Measurements from ENCODE around the gene DNM3. TPM values are rescaled to one million over a fixed set of nuclear protein-coding genes. Genes with fewer than 3 reads are reported as not detected.
"Not testable (repeated sequence)": the region's sequence is repeated elsewhere in the genome, so short reads cannot be mapped to it uniquely, and the experiment has no call there.

DNM3 gene
- total RNA-seq, 2 donors from 2014 or later: 1.7 to 2.3 TPM

DNA sequence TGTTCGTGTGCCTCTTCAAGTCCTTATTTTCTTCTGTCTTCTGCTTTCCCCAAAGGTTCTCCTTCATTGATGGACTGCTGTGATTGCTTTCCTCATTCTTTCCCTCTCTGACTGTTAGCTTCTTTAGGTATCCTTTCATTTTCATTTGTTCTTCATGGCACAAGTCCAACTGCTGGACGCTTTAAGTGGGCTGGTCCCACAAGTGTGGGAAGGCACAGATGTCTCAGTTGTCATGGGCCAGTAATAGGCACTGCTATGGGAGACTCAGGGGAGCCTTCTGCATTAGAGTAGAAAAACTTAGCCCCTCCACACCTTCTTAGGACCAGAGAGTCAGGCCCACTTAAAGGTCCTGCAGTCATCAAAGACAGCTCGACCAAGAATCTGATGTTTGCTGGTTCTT lies 456.8 kb downstream of the DNM3 start:
- DNase-seq (no peak), ATAC-seq (no peak)
- intact Hi-C loops (cut with DNase I, micrococcal nuclease): no loop called here

DNA sequence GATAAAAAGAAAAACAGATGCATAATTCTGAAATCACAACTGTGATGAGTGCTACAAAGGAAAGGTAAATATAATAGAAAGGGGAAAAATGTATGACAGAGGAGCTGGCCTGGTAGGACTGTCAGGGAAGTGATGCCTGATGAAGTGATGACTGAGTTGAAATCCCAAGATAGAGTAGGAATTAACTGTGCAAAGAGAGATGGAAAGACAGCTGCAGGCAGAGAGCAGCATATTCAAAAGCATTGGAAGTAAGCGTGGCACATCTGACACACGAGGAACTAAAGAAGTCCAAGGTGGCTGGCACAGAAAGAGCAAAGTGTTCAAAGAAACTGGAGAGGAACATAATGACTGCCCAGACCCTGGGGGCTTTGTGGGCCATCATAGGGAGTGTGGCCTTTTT lies 457.6 kb downstream of the DNM3 start:
- DNase-seq (no peak), ATAC-seq (no peak)
- intact Hi-C loops (cut with DNase I, micrococcal nuclease): no loop called here

DNA sequence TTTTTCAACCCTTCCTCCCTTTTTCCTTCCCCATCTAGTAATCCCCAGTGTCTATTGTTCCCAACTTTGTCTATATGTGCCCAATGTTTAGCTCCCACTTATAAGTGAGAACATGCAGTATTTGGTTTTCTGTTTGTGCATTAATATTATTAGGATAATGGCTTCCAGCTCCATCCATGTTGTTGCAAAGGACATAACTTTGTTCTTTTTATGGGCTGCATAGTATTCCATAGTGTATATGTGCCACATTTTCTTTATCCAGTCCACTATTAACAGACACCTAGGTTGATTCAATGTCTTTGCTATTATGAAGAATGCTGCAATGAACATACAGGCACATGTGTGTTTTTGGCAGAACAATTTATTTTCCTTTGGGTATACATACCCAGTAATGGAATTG lies 458.2 kb downstream of the DNM3 start:
- intact Hi-C loops (cut with DNase I, micrococcal nuclease): no loop called here
- DNase-seq (no peak), ATAC-seq (no peak)

DNA sequence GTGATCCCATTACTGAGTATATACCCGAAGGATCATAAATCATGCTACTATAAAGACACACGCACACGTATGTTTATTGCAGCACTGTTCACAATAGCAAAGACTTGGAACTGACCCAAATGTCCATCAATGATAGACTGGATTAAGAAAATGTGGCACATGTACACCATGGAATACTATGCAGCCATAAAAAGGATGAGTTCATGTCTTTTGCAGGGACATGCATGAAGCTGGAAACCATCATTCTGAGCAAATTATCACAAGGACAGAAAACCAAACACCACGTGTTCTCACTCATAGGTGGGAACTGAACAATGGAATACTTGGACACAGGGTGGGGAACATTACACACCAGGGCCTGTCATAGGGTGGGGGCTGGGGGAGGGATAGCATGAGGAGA lies 466.2 kb downstream of the DNM3 start:
- DNase-seq; ATAC-seq; intact Hi-C loops (cut with DNase I, micrococcal nuclease): not testable (repeated sequence)

- peak; percentile 55 for ATAC-seq
- no peak for DNase-seq
- intact Hi-C loops (cut with DNase I, micrococcal nuclease): no loop called here
These were observed 466.8 kb downstream of the DNM3 start for GRCh38 chr1:172308142-172308541.

DNA sequence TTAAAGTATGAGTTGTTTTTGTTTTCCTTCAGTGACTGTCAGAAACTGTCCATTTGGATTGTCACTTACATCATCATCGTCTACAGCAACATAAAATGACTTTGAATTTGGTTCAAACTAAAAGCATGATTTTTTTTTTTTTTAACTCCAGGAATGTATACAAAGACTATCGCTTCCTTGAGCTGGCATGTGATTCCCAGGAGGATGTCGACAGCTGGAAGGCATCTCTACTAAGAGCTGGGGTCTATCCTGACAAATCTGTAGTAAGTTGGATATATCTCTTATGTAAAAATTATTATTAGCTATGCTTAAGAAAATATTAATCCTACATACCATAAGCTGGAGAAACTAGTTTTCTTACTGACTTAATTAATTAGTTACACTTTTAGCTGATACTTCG lies 467.3 kb downstream of the DNM3 start:
- no peak for DNase-seq
- intact Hi-C loops (cut with DNase I, micrococcal nuclease): no loop called here
- ATAC-seq: no peak

GRCh38 chr1:172320733-172321132 lies 479.4 kb downstream of the DNM3 start:
- ATAC-seq (no peak), DNase-seq (no peak)
- intact Hi-C loops (cut with DNase I, micrococcal nuclease): no loop called here

DNA sequence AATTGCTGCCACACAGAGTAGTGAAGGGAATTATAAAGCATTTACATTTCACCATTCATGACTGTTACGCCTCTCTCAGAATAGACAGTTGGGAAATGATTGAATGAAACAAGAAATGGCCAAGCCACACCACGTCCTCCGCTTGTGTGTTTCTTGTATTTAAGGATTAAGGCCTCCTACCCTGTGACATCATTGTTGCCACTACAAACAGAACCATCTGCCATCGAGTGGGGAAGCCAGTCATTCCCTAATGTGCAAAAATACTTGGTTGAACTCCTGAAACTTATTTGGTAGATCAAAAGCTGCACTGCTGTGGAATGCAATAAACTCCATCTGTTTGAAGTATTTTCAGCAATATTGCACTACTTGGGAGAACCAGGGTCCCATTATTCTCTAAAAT lies 480.2 kb downstream of the DNM3 start:
- DNase-seq (no peak), ATAC-seq (no peak)
- intact Hi-C loops (cut with DNase I, micrococcal nuclease): no loop called here

DNA sequence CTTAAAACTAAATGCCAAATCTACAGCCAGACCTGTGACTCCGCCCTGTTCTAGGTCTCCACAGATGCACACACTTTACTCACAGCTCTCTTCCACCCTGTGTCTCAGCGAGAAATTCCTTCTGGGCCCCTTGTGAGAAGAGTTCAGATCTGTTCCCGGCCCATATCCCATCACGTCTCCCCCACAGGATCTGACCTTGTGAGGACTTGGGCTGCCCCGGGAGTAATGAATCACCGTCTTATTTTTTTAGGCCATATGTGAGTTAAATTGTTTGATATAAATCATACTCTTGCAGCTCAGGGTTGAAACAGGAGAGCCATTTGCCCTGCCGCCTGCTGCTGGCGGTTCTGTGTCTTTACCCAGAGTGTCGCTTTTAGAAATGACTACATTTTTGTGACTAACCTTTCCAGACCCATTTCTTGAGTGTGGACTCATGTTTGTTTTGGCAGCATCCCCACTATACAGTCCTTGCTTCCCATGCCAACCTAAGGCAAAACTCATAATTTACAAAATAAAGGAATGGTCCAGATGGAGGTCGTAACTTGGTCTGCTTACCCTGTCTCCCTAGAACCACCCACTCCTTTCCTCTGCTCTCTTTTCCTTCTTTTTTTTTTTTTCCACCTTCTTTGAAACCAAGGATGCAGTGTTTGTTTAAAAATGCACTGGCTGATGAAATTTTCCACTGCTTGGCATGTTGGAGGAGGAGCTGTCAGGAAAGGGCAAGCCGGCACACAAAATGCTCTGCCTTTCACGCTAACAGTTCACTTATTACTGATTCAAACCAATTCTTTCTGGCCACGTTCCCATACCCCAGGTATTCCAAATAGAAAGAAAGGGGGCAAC lies 481.1 kb downstream of the DNM3 start:
- DNase-seq (no peak), ATAC-seq (no peak)
- intact Hi-C loops (cut with DNase I, micrococcal nuclease): no loop called here

DNA sequence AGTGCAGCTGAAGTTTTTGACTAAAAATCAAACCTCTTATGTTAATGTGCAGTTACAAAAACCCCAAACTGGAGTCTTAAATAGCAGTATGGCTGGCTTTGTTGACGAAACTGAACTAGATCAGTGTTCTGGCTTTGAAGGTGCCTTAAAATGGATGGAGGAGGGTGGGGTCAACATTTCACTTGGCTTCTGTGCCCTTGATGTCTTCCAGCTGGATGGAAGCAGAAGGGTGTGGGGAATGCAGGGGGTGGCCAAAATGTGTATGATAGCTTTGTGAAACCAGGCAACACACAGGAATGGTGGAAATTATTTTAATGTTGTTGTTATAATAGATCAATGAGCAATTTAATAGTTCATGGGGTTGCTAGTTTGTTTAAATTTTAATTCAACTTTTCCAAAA lies 482.4 kb downstream of the DNM3 start:
- no peak for DNase-seq
- no peak for ATAC-seq
- intact Hi-C loops (cut with DNase I, micrococcal nuclease): no loop called here

DNA sequence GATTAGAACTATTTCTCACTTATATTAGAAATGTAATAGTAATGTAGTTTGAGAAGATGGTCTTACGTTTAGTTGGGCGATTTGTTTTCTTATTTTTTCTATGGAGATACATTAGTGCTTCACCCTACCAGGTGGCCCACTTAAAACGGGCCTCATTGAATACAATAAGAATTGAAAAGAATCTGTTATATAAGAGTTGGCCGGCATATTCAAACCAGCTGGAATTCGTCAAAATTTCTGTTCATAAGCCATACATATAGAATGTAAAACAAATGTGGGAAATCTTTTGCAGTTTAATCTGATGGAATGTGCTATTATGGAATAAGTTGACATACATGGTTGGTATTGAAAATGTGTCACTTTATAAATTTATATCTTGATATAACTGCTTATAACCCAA lies 482.8 kb downstream of the DNM3 start:
- DNase-seq: no peak
- ATAC-seq: no peak
- intact Hi-C loops (cut with DNase I, micrococcal nuclease): no loop called here

- no peak for DNase-seq
- ATAC-seq: no peak
- intact Hi-C loops (cut with DNase I, micrococcal nuclease): no loop called here
These were observed 483.5 kb downstream of the DNM3 start for GRCh38 chr1:172324761-172325160.

- intact Hi-C loops (cut with DNase I, micrococcal nuclease): no loop called here
- peak; percentile 100 for ATAC-seq
- DNase-seq: peak in 1 of 2 donors; percentile 27
These were observed 484.2 kb downstream of the DNM3 start for GRCh38 chr1:172325531-172325930.

- intact Hi-C loops (cut with DNase I, micrococcal nuclease): no loop called here
- no peak for ATAC-seq
- DNase-seq: no peak
These were observed 484.8 kb downstream of the DNM3 start for GRCh38 chr1:172326136-172326535.

DNA sequence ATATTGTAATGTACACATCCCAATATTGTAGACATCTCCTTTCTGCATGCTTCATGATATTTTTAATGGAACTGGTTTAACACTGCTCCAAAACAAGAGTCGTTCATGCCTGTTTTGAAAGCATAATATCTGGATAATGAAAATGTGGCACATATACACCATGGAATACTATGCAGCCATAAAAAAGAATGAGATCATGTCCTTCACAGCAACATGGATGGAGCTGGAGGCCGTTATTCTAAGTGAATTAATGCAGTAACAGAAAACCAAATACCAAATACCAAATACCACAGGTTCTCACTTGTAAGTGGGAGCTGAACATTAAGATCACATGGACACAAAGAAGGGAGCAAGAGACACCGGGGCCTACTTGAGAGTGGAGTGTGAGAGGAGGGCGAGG lies 487.0 kb downstream of the DNM3 start:
- ATAC-seq (no peak), DNase-seq (no peak)
- intact Hi-C loops (cut with DNase I, micrococcal nuclease): no loop called here

DNA sequence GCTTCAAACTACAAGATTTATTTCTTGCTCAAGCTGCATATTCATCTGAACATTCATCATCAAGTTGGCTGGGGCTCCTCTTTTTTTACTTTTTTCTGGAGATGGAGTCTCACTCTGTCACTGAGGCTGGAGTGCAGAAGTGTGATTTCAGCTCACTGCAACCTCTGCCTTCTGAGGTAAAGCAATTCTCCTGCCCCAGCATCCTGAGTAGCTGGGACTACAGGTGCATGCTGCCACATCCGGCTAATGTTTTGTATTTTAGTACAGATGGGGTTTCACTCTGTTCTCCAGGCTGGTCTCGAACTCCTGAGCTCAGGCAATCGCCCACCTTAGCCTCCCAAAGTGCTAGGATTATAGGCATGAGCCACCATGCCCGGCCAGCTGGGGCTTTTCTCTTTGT lies 490.9 kb downstream of the DNM3 start:
- no peak for ATAC-seq
- intact Hi-C loops (cut with DNase I, micrococcal nuclease): no loop called here

GRCh38 chr1:172335377-172335776 lies 494.1 kb downstream of the DNM3 start:
- intact Hi-C loops (cut with DNase I, micrococcal nuclease): no loop called here
- ATAC-seq: no peak
- DNase-seq: no peak

More for the DNA sequence above, 490.9 kb downstream of the DNM3 start:
- no peak for DNase-seq

- intact Hi-C loops (cut with DNase I, micrococcal nuclease): no loop called here
- ATAC-seq: no peak
- no peak for DNase-seq
These were observed 497.0 kb downstream of the DNM3 start for GRCh38 chr1:172338295-172338735.

GRCh38 chr1:172339842-172340241 lies 498.5 kb downstream of the DNM3 start:
- intact Hi-C loops (cut with DNase I, micrococcal nuclease): no loop called here
- ATAC-seq (no peak), DNase-seq (no peak)

DNA sequence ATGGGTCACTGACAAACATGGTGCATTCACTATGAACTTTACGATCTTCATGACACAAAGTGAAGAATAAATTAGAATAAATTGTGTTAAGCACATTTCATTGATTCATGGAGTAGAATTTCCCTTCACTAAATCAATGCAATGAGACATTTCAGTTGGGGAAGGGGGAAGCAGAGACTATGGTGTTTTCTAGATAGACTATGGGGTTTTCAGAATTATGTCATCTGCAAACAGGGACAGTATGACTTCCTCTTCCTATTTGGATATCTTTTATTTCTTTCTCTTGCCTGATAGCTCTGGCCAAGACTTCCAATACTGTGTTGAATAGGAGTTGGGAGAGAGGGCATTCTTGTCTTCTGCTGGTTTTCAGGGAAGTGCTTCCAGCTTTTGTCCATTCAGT lies 499.2 kb downstream of the DNM3 start:
- DNase-seq (no peak), ATAC-seq (no peak)
- intact Hi-C loops (cut with DNase I, micrococcal nuclease): no loop called here

DNA sequence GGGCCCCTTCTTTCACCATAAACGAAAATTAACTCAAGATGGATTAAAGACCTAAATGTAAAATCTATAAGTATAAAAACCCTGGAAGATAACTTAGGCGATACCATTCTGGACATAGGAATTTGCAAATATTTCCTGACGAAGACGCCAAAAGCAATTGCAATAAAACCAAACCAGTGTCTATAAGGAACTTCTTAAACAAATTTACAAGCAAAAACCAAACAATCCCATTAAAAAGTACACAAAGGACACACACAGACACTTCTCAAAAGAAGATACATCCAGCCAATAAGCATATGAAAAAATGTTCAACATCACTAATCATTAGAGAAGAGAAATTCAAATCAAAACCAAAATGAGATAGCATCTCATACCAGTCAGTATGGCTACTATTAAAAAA lies 500.4 kb downstream of the DNM3 start:
- no peak for DNase-seq
- intact Hi-C loops (cut with DNase I, micrococcal nuclease): no loop called here
- no peak for ATAC-seq

Measured in left colon (tissue), 2 donors.